ENCODE data around the gene TRPV4.

TRPV4 gene

GRCh38 chr12:109804820-109805761 lies 28.1 kb downstream of the TRPV4 start:
- DNase-seq: peak in 1 of 2 experiments; percentile 24

GRCh38 chr12:109803678-109804077 lies 29.5 kb downstream of the TRPV4 start:
- DNase-seq: no peak

- no peak for DNase-seq
Measured at GRCh38 chr12:109802828-109803227, 30.4 kb downstream of the TRPV4 start.

GRCh38 chr12:109800536-109800935 lies 32.7 kb downstream of the TRPV4 start:
- no peak for DNase-seq

- no peak for DNase-seq
Measured at GRCh38 chr12:109798691-109799090, 34.5 kb downstream of the TRPV4 start.

GRCh38 chr12:109797905-109798669 lies 35.1 kb downstream of the TRPV4 start:
- no peak for DNase-seq

GRCh38 chr12:109796057-109796456 lies 37.1 kb downstream of the TRPV4 start:
- no peak for DNase-seq

- no peak for DNase-seq
Measured at GRCh38 chr12:109795023-109795422, 38.2 kb downstream of the TRPV4 start.

- no peak for DNase-seq
Measured at GRCh38 chr12:109793826-109794501, 39.2 kb downstream of the TRPV4 start.

- no peak for DNase-seq
Measured at GRCh38 chr12:109793411-109793810, 39.8 kb downstream of the TRPV4 start.

GRCh38 chr12:109792992-109793391 lies 40.2 kb downstream of the TRPV4 start:
- DNase-seq: no peak

GRCh38 chr12:109789526-109790048 lies 43.6 kb downstream of the TRPV4 start:
- no peak for DNase-seq

- no peak for DNase-seq
Measured at GRCh38 chr12:109786799-109787198, 46.4 kb downstream of the TRPV4 start.

- DNase-seq: no peak
Measured at GRCh38 chr12:109785854-109786253, 47.3 kb downstream of the TRPV4 start.

GRCh38 chr12:109783965-109784244 lies 49.3 kb downstream of the TRPV4 start:
- DNase-seq: no peak

GRCh38 chr12:109783135-109783964 lies 49.8 kb downstream of the TRPV4 start:
- no peak for DNase-seq

GRCh38 chr12:109782326-109782703 lies 50.9 kb downstream of the TRPV4 start:
- DNase-seq: no peak

- DNase-seq: no peak
Measured at GRCh38 chr12:109781668-109782325, 51.4 kb downstream of the TRPV4 start.

- no peak for DNase-seq
Measured at GRCh38 chr12:109779382-109779781, 53.8 kb downstream of the TRPV4 start.

- DNase-seq: no peak
Measured at GRCh38 chr12:109778684-109779083, 54.5 kb downstream of the TRPV4 start.

GRCh38 chr12:109777544-109777943 lies 55.7 kb downstream of the TRPV4 start:
- no peak for DNase-seq

GRCh38 chr12:109776624-109777023 lies 56.6 kb downstream of the TRPV4 start:
- DNase-seq: no peak

Measured in cerebellar nuclear complex (tissue), 1 donor.